Left colon (tissue), 2 donors: ENCODE data around the gene SCARF2. TPM values are rescaled to one million over a fixed set of nuclear protein-coding genes. Genes with fewer than 3 reads are reported as not detected.
"Not testable (repeated sequence)": the region's sequence is repeated elsewhere in the genome, so short reads cannot be mapped to it uniquely, and the experiment has no call there.

Source experiments
- ATAC-seq: fragments of 200-7000 bp; cut with Tn5 transposase; one replicate; pipeline ENCODE4 v1.9.1; 2020; ENCODE audit warnings: mild to moderate bottlenecking, moderate library complexity
- DNase-seq, 2 donors: peaks; one replicate each; pipeline ENCODE4 v3.0.0-alpha.2; 2020
- intact Hi-C, 2 donors: fragments of 100-400 bp; cut with DNase I in 1 of 2; cut with micrococcal nuclease in 1 of 2; formaldehyde crosslinking; loops; one replicate each; pipeline versions ENCODE4 v1.11.2 to v1.14.0; 2022; cut with DNase I, micrococcal nuclease
- long read RNA-seq: library from polyadenylated mRNA; unstranded; transcript quantifications from one replicate; pipeline ENCODE4 v2.0.0, GENCODE V29; 2021
- total RNA-seq, 2 donors: library from RNA; stranded (reverse); fragmentation: NEBNext Ultra II Directional; extraction: Animal tissue kit (Norgen Biotek cat#: 25700); gene quantifications; one replicate each; pipeline ENCODE4 v1.2.1, GENCODE V29; 2021
- donor health status: DM: no; HTN: no; CAD: no.
- donor health status: DM: yes; HTN: yes; CAD: no.

Gene SCARF2, protein sequence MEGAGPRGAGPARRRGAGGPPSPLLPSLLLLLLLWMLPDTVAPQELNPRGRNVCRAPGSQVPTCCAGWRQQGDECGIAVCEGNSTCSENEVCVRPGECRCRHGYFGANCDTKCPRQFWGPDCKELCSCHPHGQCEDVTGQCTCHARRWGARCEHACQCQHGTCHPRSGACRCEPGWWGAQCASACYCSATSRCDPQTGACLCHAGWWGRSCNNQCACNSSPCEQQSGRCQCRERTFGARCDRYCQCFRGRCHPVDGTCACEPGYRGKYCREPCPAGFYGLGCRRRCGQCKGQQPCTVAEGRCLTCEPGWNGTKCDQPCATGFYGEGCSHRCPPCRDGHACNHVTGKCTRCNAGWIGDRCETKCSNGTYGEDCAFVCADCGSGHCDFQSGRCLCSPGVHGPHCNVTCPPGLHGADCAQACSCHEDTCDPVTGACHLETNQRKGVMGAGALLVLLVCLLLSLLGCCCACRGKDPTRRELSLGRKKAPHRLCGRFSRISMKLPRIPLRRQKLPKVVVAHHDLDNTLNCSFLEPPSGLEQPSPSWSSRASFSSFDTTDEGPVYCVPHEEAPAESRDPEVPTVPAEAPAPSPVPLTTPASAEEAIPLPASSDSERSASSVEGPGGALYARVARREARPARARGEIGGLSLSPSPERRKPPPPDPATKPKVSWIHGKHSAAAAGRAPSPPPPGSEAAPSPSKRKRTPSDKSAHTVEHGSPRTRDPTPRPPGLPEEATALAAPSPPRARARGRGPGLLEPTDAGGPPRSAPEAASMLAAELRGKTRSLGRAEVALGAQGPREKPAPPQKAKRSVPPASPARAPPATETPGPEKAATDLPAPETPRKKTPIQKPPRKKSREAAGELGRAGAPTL
- 1 to 10 TPM; 1.8 to 3.2 TPM for total RNA-seq
- long read RNA-seq, partial matches to known transcripts: 3 of 3 reads
- long read RNA-seq, other reads (novel, unspliced or antisense): 0 of 3 reads

GRCh38 chr22:20437613-20438426 is at the start of gene SCARF2:
TSS of gene SCARF2 (minus strand) at chr22:20437825. CDS start at chr22:20437754, 71 bp downstream.
- intact Hi-C loops: no loop called here
- DNase-seq (peak in 1 of 2 donors; percentile 36), ATAC-seq (peak; percentile 24)

DNA sequence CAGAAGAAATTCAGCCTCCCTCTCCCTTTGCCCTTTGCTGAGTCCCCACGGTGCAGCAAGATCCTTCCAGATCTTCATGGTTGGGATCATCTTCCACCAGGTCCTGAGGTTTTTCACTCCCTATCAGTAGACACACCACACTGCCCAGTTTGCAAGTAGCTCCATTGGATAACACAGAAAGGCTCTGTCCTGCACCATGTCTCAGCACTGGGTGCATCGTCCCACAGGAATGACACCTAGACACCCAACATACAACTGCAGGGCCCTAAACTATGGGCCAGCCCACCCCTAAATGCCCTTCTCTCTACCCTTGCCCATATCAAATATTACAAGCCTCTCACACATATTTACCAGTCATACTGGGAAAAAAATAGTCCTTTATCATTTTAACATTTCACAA is 48.6 kb upstream of the SCARF2 start:
- intact Hi-C loops: no loop called here
- DNase-seq (no peak), ATAC-seq (no peak)

DNA sequence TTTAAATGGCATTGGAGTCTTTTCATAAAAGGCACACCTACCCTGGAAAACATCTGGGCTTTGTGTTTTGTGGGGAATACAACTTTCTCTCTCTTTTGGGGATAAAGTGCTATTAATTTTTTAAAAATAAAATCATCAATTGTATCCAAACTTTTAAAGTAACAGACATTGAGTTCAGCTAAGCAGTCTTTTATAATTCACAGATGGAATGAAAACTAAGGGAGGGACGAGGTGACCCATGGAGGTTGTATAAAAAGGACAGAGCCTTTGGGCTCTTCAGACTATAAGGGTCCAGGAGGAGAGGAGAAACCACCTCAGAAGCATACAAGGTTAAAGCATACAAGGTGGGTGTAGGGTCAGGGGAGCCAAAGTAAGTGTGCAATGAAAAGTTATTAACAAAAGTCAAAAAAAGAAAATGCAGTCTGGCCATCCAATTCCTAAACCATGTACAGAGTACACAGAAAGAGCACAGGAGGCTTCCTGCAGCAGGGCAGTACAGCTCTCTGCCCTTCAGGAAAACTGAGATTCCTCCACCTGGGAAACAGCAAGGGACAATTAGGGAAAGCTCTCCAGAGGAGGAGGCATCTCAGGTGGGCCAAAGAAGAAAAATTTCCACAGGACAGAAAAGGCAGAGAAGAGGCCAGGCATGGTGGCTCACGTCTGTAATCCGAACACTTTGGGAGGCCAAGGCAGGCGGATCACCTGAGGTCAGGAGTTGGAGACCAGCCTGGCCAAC is 47.5 kb upstream of the SCARF2 start:
- ATAC-seq (no peak), DNase-seq (no peak)
- intact Hi-C loops: no loop called here

GRCh38 chr22:20483771-20484170 is 46.1 kb upstream of the SCARF2 start:
- intact Hi-C loops: no loop called here
- ATAC-seq (no peak), DNase-seq (no peak)

DNA sequence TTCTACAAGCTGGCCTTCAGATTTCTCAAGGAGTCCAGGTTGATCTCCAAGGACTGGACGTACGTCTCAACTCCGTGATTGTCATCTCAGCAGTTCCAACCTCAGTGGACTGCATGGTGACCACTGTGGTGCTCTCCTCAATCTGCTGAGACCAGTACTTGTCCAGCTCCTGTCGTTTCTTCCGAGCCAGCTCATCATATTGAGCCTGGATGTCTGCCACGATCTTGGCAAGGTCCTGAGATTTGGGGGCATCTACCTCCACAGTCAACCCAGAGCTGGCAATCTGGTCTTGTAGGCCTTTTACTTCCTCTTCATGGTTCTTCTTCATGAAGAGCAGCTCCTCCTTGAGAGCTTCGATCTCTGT is 45.5 kb upstream of the SCARF2 start:
- intact Hi-C loops, ATAC-seq: not testable (repeated sequence)

GRCh38 chr22:20479612-20480196 is 42.1 kb upstream of the SCARF2 start:
- DNase-seq (no peak), ATAC-seq (no peak)
- intact Hi-C loops: no loop called here

More for the DNA sequence above, 45.5 kb upstream of the SCARF2 start:
- not testable (repeated sequence) for DNase-seq

GRCh38 chr22:20478059-20478458 is 40.4 kb upstream of the SCARF2 start:
- intact Hi-C loops, DNase-seq, ATAC-seq: not testable (repeated sequence)

GRCh38 chr22:20475569-20475968 is 37.9 kb upstream of the SCARF2 start:
- intact Hi-C loops, DNase-seq, ATAC-seq: not testable (repeated sequence)

- ATAC-seq: no peak
- DNase-seq: no peak
- intact Hi-C loops: no loop called here
Observed at GRCh38 chr22:20475115-20475436, 37.5 kb upstream of the SCARF2 start.

GRCh38 chr22:20472629-20473442 is 35.2 kb upstream of the SCARF2 start:
- intact Hi-C loops: no loop called here
- DNase-seq (no peak), ATAC-seq (no peak)

DNA sequence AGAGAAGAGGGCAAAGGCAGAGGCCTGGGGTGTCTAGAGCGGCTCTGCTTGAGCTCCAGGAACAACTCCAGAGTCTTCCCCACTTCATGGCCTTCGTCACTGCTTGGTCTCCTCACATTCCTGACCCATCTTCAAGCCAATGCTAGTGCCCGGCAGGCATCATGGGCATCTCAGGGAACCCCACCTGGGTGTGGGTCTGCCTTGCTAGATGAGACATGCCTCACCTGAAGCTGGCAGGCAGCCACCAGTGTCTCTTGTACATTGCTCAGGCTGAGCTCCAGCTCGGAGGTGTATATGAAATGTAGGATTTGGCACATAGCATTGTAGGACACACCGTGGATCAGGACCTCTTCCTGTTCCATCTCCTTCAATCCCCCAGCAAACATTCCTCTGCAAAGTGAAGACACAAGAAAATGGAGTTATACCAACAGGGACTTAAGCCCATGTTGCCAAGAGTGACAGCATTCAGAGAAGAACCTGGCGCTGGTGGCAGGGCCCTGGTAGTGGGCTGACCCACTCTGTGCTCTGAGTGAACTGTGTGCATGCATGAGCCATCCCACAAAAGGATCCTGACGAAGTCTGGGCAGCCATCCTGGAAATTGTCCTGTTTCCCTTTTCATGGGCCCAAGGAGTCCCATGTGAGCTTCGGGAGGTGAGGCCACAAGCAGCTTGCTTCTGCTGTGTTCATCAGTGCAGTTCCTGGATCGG is 33.7 kb upstream of the SCARF2 start:
- DNase-seq (no peak), ATAC-seq (no peak)
- intact Hi-C loops: no loop called here

GRCh38 chr22:20470525-20470924 is 32.9 kb upstream of the SCARF2 start:
- ATAC-seq, intact Hi-C loops, DNase-seq: not testable (repeated sequence)

GRCh38 chr22:20469110-20469868 is 31.7 kb upstream of the SCARF2 start:
- no peak for ATAC-seq
- DNase-seq: no peak
- intact Hi-C loops: no loop called here

GRCh38 chr22:20466659-20467379 is 29.2 kb upstream of the SCARF2 start:
- ATAC-seq (no peak), DNase-seq (no peak)
- intact Hi-C loops: no loop called here

DNA sequence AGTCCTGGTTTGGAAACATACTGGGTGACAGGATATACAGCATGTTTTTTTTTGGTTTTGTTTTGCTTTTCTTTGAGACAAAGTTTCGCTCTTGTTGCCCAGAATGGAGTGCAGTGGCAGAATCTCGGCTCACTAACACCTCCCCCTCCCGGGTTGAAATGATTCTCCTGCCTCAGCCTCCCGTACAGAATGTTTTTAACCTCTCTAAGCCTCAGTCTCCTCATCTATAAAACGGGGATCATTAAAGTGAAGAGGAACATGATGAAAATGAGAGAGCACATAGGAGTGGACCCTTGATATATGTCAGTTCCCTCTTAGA is 28.1 kb upstream of the SCARF2 start:
- no peak for DNase-seq
- intact Hi-C loops: no loop called here
- ATAC-seq: no peak
